GM12878 (cell line): ENCODE results near the gene NOTCH4.

Experiments used
- CHD2 ChIP-seq: IDR thresholded peaks from 2 replicates; pipeline ENCODE4 v1.6.1; 2011; ENCODE audit warnings: low read depth, low read length, improper control_type of control experiment, borderline replicate concordance
- CTCF ChIP-seq, 3 experiments: IDR thresholded peaks in 2 of 3; conservative IDR thresholded peaks in 1 of 3; 2 replicates each; pipeline ENCODE4 v1.5.1; 2011; ENCODE audit warnings: low read depth in 3 of 3, low read length in 3 of 3, mild to moderate bottlenecking in 3 of 3, control low read depth in 2 of 3, moderate library complexity in 2 of 3, inconsistent platforms in 1 of 3, mixed read lengths in 1 of 3; ENCODE audit not compliant: control insufficient read depth in 2 of 3, insufficient read depth in 1 of 3; ENCODE audit errors: extremely low read depth in 1 of 3
- KDM1A ChIP-seq: fragments of 200-600 bp; sonication (generic); IDR thresholded peaks from 2 replicates; pipeline ENCODE4 v1.6.1; 2016; ENCODE audit warnings: borderline replicate concordance
- SP1 ChIP-seq: IDR thresholded peaks from one replicate; pipeline ENCODE4 v1.6.1; 2011; ENCODE audit warnings: low read depth, low read length

GRCh38 chr6:32212076-32212760, 11.6 kb downstream of the NOTCH4 start:
- TF ChIP-seq CTCF (IDR thresholded peaks at IDR 0.05 in 2 of 3, conservative IDR thresholded peaks at IDR 0.05 in 1 of 3; ENCODE audit: control insufficient read depth in 2 of 3, extremely low read depth in 1 of 3, insufficient read depth in 1 of 3, low read depth in 3 of 3, low read length in 3 of 3) (no peak), CHD2 (no peak), SP1 (no peak), KDM1A (no peak)
